GM23248 (cell line): ENCODE measurements around the gene PIM3.

ENCODE experiments used
- EZH2 ChIP-seq: fragments of 200-600 bp; sonication (generic); IDR thresholded peaks from 2 replicates; pipeline ENCODE4 v1.6.1; 2018; ENCODE audit warnings: antibody characterized with exemption, mild to moderate bottlenecking; ENCODE audit not compliant: insufficient read depth, poor library complexity, severe bottlenecking
- EZH2phosphoT487 ChIP-seq: fragments of 200-600 bp; sonication (generic); IDR thresholded peaks from 2 replicates; pipeline ENCODE4 v1.6.1; 2018; ENCODE audit warnings: antibody characterized with exemption, moderate library complexity, mild to moderate bottlenecking, low read depth; ENCODE audit not compliant: insufficient read depth

- TF ChIP-seq EZH2, result no peak
- no peak for TF ChIP-seq EZH2phosphoT487
These were observed 7.8 kb downstream of the PIM3 start for GRCh38 chr22:49968313-49968830.
